Esophagus muscularis mucosa (tissue), 3 donors: ENCODE results near the gene GAGE12J.

Experiments used
- CTCF ChIP-seq, 3 experiments: fragments of 200-600 bp in 2 of 3; fragments of 450-650 bp in 1 of 3; sonication (generic) in 2 of 3; IDR thresholded peaks; one replicate each; pipeline ENCODE4 v1.5.1; 2017 to 2019; ENCODE audit warnings: antibody characterized with exemption in 3 of 3, mild to moderate bottlenecking in 2 of 3, moderate library complexity in 1 of 3
- POLR2A ChIP-seq: fragments of 450-650 bp; IDR thresholded peaks from one replicate; pipeline ENCODE4 v1.6.1; 2017; ENCODE audit warnings: antibody characterized with exemption, moderate library complexity, mild to moderate bottlenecking, low read depth

- TF ChIP-seq CTCF (IDR thresholded peaks at IDR 0.05) (no peak), POLR2A (no peak)
These were observed 13.1 kb upstream of the GAGE12J start for GRCh38 chrX:49308604-49309269.
